Right forelimb (tissue), 1 donor: ENCODE results near the gene KASH5.
"Not testable (repeated sequence)": the region's sequence is repeated elsewhere in the genome, so short reads cannot be mapped to it uniquely, and the experiment has no call there.

Source experiments
- DNase-seq: peaks from one replicate; pipeline ENCODE4 v3.0.0-alpha.2; 2018

Gene KASH5

GRCh38 chr19:49439836-49440235 is 51.8 kb downstream of the KASH5 start:
- DNase-seq = no peak

GRCh38 chr19:49440439-49441209 is 52.6 kb downstream of the KASH5 start:
- no peak for DNase-seq

GRCh38 chr19:49441210-49441959 is 53.3 kb downstream of the KASH5 start, which contains the start of gene SLC17A7:
Gene SLC17A7, minus strand, starts transcription at chr19:49441527. Its CDS starts 148 bp downstream, at chr19:49441379.
- no peak for DNase-seq

- no peak for DNase-seq
These were observed 53.9 kb downstream of the KASH5 start for GRCh38 chr19:49441960-49442350.

GRCh38 chr19:49442354-49442753 is 54.3 kb downstream of the KASH5 start:
- DNase-seq = peak; percentile 61

- DNase-seq = peak; percentile 91
These were observed 54.8 kb downstream of the KASH5 start for GRCh38 chr19:49442771-49443365.

GRCh38 chr19:49443366-49444099 is 55.5 kb downstream of the KASH5 start:
- DNase-seq = peak; percentile 99

- not testable (repeated sequence) for DNase-seq
These were observed 56.2 kb downstream of the KASH5 start for GRCh38 chr19:49444100-49444700.

GRCh38 chr19:49445997-49446396 is 57.9 kb downstream of the KASH5 start:
- DNase-seq = no peak

- no peak for DNase-seq
These were observed 59.7 kb downstream of the KASH5 start for GRCh38 chr19:49447485-49448431.

GRCh38 chr19:49448432-49448786 is 60.4 kb downstream of the KASH5 start:
- DNase-seq = no peak

GRCh38 chr19:49450405-49450804 is 62.4 kb downstream of the KASH5 start:
- DNase-seq = no peak

- peak; percentile 96 for DNase-seq
These were observed 63.6 kb downstream of the KASH5 start, which contains the start of gene PIH1D1 for GRCh38 chr19:49451430-49452181. Gene PIH1D1, minus strand, starts transcription at chr19:49451814. Its CDS starts 240 bp downstream, at chr19:49451574.

- DNase-seq = peak; percentile 99
These were observed 65.1 kb downstream of the KASH5 start, which contains the start of gene ALDH16A1 for GRCh38 chr19:49453013-49453756. Gene ALDH16A1, plus strand, starts transcription at chr19:49453225. Its CDS starts 107 bp downstream, at chr19:49453332.

GRCh38 chr19:49453757-49454240 is 65.8 kb downstream of the KASH5 start:
- no peak for DNase-seq

- DNase-seq = no peak
These were observed 67.7 kb downstream of the KASH5 start for GRCh38 chr19:49455773-49456172.

GRCh38 chr19:49456326-49456725 is 68.3 kb downstream of the KASH5 start:
- DNase-seq = no peak

- no peak for DNase-seq
These were observed 70.5 kb downstream of the KASH5 start for GRCh38 chr19:49458567-49458903.

- DNase-seq = no peak
These were observed 71.3 kb downstream of the KASH5 start for GRCh38 chr19:49459388-49459787.

GRCh38 chr19:49461130-49461529 is 73.1 kb downstream of the KASH5 start:
- not testable (repeated sequence) for DNase-seq
